Activated B cell treated with CpG ODN at 0.5 μM for 24 hours (primary cell): ENCODE measurements around the gene CDKAL1. TPM values are rescaled to one million over a fixed set of nuclear protein-coding genes. Genes with fewer than 3 reads are reported as not detected.
A peak's percentile ranks its signal among the peaks of the same experiment; 100 is the strongest.

Experiments
- ATAC-seq: fragments of 200-7000 bp; cut with Tn5 transposase; one replicate; pipeline ENCODE4 v1.10.0; 2021; ENCODE audit warnings: low read depth, mild to moderate bottlenecking, moderate library complexity
- CTCF ChIA-PET: fragments of 350-600 bp; sonication (Branson Sonifier 250); formaldehyde crosslinking; loops from one replicate; lab custom pipeline; 2021; ENCODE audit warnings: antibody characterized with exemption; lab: Charles Lee
- POLR2A ChIA-PET: fragments of 350-600 bp; sonication (Branson Sonifier 250); formaldehyde crosslinking; loops from one replicate; lab custom pipeline; 2021; ENCODE audit warnings: antibody characterized with exemption; lab: Charles Lee
- DNase-seq: peaks from one replicate; pipeline ENCODE4 v3.0.0; 2022
- H3K27ac Mint-ChIP-seq: one replicate; pipeline ENCODE4 v1.8.0; 2020; ENCODE audit warnings: mixed read lengths
- H3K27me3 Mint-ChIP-seq: one replicate; pipeline ENCODE4 v1.8.0; 2021; ENCODE audit warnings: mixed read lengths
- H3K36me3 Mint-ChIP-seq: one replicate; pipeline ENCODE4 v1.8.0; 2021; ENCODE audit warnings: low read depth, mixed read lengths
- H3K4me1 Mint-ChIP-seq: one replicate; pipeline ENCODE4 v1.8.0; 2021; ENCODE audit warnings: mixed read lengths
- H3K4me3 Mint-ChIP-seq: one replicate; pipeline ENCODE4 v1.8.0; 2020; ENCODE audit warnings: mild to moderate bottlenecking, mixed read lengths
- H3K9me3 Mint-ChIP-seq: one replicate; pipeline ENCODE4 v1.8.0; 2020; ENCODE audit warnings: mixed read lengths
- intact Hi-C: fragments of 100-400 bp; cut with micrococcal nuclease; formaldehyde crosslinking; loops from one replicate; pipeline ENCODE4 v1.15.1; 2024
- total RNA-seq: library from RNA; stranded (reverse); gene quantifications from 2 replicates; pipeline ENCODE4 v1.2.3, GENCODE V29; 2022
- TF ChIP-seq, protein P1 (sequence below): fragments of 200-600 bp; IDR thresholded peaks from one replicate; pipeline ENCODE4 v1.8.0; 2022; ENCODE audit warnings: antibody characterized with exemption, mild to moderate bottlenecking

CDKAL1 gene
- total RNA-seq, 1 donor from 2014 or later = 31.9 TPM

DNA sequence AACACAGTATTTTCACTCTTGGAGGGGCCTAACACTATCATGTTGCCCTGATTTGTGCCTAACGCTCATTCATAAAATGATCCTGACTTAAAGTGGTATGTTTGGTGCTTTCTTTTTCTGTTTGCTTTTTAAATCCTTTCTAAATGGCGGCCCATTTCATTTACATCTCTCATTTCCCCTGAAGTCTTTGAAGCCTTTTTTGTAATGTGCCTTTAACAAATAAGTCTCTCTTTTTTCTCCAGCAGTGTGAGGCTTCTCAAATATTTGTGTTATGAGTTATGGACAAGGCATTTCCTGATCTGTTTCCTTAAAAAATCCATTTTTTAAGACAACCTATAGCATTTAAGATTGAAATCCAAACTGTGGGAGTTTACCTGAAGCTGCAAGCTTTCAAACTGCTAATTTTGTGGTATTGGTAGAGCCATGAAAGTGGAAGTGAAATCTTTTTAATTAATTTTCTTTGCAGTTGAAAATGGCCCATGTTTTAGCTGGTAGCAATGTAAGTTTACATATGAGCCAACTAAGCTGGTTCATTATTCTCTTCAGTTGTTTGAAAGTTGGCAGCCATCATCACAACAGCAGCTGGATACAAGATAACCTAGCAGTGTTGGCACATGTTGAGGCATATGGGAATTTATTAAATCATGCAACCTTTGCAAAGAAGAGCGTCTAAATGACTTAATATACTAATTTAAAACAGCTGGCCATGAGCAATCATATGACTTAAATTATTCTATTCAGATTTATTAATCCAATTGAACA is 469.7 kb downstream of the CDKAL1 start:
- TF ChIP-seq, protein P1, sequence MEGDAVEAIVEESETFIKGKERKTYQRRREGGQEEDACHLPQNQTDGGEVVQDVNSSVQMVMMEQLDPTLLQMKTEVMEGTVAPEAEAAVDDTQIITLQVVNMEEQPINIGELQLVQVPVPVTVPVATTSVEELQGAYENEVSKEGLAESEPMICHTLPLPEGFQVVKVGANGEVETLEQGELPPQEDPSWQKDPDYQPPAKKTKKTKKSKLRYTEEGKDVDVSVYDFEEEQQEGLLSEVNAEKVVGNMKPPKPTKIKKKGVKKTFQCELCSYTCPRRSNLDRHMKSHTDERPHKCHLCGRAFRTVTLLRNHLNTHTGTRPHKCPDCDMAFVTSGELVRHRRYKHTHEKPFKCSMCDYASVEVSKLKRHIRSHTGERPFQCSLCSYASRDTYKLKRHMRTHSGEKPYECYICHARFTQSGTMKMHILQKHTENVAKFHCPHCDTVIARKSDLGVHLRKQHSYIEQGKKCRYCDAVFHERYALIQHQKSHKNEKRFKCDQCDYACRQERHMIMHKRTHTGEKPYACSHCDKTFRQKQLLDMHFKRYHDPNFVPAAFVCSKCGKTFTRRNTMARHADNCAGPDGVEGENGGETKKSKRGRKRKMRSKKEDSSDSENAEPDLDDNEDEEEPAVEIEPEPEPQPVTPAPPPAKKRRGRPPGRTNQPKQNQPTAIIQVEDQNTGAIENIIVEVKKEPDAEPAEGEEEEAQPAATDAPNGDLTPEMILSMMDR = no peak
- Mint-ChIP-seq H3K4me3 (peak overlapping the region; percentile 13), H3K27ac (peak overlapping the region; percentile 80)

DNA sequence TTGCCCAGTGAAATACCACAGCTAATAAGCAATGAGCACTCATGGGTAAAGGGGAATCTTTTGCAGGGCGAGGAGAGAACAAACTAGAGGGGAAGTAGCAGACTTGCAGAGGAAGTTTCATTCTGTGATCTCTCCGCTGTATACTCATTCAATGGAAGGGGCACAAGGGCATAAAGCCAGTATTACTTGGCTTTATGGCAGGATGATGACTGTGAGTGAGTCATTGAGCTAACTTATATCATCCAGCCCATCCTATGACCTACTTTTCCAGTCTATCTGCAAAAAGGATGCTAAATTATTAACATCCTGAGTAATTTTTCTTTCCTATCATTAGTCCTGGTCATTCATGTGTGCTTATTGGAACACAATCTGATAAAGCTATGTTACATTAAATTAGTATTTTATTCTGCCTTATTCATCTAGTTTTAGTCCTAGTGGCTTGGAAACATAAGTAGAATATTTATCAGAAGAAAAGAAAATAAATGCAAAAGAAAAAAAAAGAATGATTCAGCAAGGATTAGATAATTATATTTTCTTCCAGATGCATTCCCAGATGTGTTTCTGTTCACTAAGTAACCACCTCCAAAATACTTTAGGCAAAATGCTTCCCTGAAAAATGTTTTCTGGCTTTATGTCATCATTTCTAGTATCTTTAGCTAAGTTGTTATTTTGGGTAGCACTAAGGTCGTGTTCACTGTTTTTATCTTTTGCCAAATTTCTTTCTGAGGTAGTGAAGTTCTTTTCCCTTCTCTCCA is 471.7 kb downstream of the CDKAL1 start:
- Mint-ChIP-seq H3K9me3 (no peaks in the 10 kb centered on the region), H3K27ac (no peak overlapping the region), H3K4me1 (peaks cover 33% of the 10 kb centered on the region), H3K36me3 (peaks cover 20% of the 10 kb centered on the region), H3K27me3 (no peaks in the 10 kb centered on the region), H3K4me3 (peak overlapping the region; percentile 9)
- intact Hi-C loops = loop anchor here (2.0 to 10.0 kb wide), 2 partner anchors 17 to 601 kb away; partner anchors contain the start of gene E2F3
- ChIA-PET POLR2A (interaction anchor here (0.5 to 0.9 kb wide), 3 partner anchors 9 to 602 kb away, joined by 6 to 10 read pairs (median 10); no protein-coding TSS in a partner anchor), CTCF (no interaction called here)
- TF ChIP-seq, protein P1 = no peak
- DNase-seq (no peak), ATAC-seq (peak; percentile 88)

More for the DNA sequence above, 469.7 kb downstream of the CDKAL1 start:
- intact Hi-C loops = loop anchor here (2.0 to 10.0 kb wide), 5 partner anchors 19 to 599 kb away; partner anchors contain the start of gene E2F3
- peaks cover 36% of the 10 kb centered on the region for H3K4me1 Mint-ChIP-seq
- H3K36me3 Mint-ChIP-seq = peaks cover 29% of the 10 kb centered on the region
- CTCF ChIA-PET = no interaction called here
- no peaks in the 10 kb centered on the region for H3K9me3 Mint-ChIP-seq
- ATAC-seq (peak; percentile 59), DNase-seq (no peak)
- POLR2A ChIA-PET = interaction anchor here (0.7 kb wide), 1 partner anchor 303 kb away, joined by 3 read pairs; no protein-coding TSS in a partner anchor
- no peaks in the 10 kb centered on the region for H3K27me3 Mint-ChIP-seq

DNA sequence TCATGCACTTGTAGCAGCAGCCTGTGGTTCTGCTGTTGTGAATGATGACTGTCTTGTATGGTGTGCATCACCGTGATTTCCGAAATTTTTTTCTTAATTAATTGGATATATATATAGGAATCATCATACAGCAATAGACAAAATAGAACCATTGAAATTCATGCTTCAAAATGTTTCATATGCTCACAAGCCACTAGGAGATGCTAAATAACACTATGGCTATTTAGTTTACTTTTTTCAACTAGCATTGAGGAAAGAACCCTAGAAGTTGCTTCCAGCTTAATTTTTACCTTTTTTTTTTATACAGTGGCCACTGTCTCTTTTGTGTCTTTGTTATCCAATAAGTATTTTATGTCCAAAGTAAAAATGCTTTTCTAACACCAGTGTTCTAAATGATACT is 485.4 kb downstream of the CDKAL1 start:
- TF ChIP-seq, protein P1 = no peak
- DNase-seq = no peak
- CTCF ChIA-PET = interaction anchor here (1.3 kb wide), 1 partner anchor 570 kb away, joined by 3 read pairs; no protein-coding TSS in a partner anchor
- Mint-ChIP-seq H3K4me3 (no peak overlapping the region), H3K4me1 (peaks cover 20% of the 10 kb centered on the region), H3K27me3 (no peaks in the 10 kb centered on the region), H3K27ac (no peak overlapping the region), H3K36me3 (peaks cover 5% of the 10 kb centered on the region), H3K9me3 (no peaks in the 10 kb centered on the region)
- ATAC-seq = no peak
- intact Hi-C loops = no loop called here
- POLR2A ChIA-PET = no interaction called here

DNA sequence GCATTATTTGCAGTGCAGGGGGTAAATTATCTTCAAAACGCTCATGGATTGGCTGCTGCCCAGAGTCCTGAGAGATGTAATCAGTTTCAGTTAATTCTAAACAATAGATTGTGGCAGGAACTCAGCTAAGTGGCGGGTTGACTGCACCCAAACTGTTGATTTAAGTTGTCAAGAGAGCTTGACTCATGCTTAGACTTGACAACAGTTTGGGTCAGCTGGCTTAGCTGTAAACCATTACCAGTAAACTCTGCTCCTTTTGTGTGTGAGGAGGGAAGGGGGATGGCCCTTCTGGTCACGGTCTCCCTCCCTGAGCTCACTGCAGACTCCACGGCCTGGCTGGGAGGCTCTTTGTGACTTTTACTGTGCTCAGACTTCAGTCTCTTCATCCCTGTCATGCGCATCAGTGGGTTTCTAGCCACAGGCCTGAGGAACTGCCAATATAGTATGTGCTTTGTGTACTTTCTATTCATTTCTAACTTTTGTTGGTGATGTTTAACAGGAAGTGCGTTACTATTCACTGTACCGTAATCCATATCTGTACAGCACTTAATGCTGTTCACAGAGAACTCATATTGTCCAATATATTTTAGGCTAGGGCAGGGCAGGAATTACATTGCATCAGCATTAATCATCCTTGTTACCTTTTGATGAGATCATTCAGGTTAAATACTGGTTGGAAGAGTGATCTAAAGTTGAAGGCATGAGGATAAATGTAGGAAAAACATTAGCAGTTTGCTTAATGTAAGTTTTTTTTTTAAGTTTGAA is 488.3 kb downstream of the CDKAL1 start:
- POLR2A ChIA-PET = interaction anchor here (0.9 kb wide), 1 partner anchor 15 kb away, joined by 4 read pairs; no protein-coding TSS in a partner anchor
- Mint-ChIP-seq H3K4me1 (peaks cover 20% of the 10 kb centered on the region), H3K36me3 (peaks cover 2% of the 10 kb centered on the region), H3K27me3 (no peaks in the 10 kb centered on the region), H3K4me3 (peak overlapping the region; percentile 58), H3K9me3 (no peaks in the 10 kb centered on the region), H3K27ac (peak overlapping the region; percentile 87)
- intact Hi-C loops = loop anchor here (1.0 to 2.0 kb wide), 4 partner anchors 15 to 566 kb away; no protein-coding TSS in a partner anchor
- ATAC-seq = peak; percentile 85
- CTCF ChIA-PET = no interaction called here
- TF ChIP-seq, protein P1 = no peak
- peak; percentile 20 for DNase-seq
